ENCODE results near the gene OTUD5. TPM values are rescaled to one million over a fixed set of nuclear protein-coding genes. Genes with fewer than 3 reads are reported as not detected.

The OTUD5 gene
- polyA plus RNA-seq, 3 donors: 8.4 to 75.0 (median 12.4) TPM

DNA sequence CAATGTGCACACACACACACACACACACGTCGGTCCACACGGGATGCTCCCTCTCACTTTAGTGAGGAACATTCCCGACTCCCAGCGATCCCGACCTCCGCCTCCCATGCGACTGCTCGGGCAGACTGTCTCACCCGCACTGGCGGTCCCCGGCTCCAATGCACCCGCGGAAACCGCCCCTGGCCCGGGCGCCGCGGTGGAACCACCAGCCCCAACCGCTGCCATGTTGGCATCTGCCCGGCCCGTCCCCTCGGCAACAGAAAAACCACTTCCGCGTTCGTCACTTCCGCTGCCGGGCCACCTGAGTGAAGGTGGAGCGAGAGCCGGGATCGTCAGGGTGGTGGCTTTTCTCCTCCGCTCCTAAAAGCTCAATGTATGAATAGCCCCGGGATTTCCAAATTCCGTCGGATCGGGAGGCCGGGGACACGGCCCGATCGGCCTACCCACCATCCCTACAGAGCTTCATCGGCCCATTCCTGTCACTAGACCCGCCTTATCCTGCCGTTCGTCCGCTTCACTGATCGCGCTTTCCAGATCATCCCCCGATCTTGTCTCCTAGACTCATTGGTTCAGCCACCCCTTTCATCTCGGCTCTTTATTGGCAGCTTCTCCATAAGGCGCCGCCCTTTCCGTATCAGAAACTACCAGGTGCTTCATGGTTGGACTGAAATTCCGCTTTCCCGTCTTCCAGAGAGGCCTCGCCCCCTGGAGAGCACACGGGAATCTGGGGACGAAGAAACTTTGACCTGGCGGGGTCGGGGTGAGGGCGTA lies 45.8 kb downstream of the OTUD5 start, which contains the start of gene SLC35A2:
Gene SLC35A2 (minus strand): TSS at position 235 of the 771 bp plus-strand sequence. CDS start 10 bp downstream, at position 225.
- H3K9me3 Mint-ChIP-seq: peaks cover 0 to 5% (median 1%) of the 10 kb centered on the region in 7 donors
- peaks cover 0 to 13% (median 0%) of the 10 kb centered on the region in 3 donors for H3K27me3 Mint-ChIP-seq (ENCODE audit: low read depth in 3 of 3)
- no peaks in the 10 kb centered on the region for H3K9me3 ChIP-seq (replicated peaks in 1 of 2; ENCODE audit: control insufficient read depth in 1 of 2, insufficient read depth in 1 of 2, low read length in 2 of 2)
- peak within 1 kb of the TSS; percentile 64 for H2AFZ ChIP-seq (ENCODE audit: insufficient read depth, low read depth, low read length, poor library complexity, severe bottlenecking)
- TF ChIP-seq, protein P1, sequence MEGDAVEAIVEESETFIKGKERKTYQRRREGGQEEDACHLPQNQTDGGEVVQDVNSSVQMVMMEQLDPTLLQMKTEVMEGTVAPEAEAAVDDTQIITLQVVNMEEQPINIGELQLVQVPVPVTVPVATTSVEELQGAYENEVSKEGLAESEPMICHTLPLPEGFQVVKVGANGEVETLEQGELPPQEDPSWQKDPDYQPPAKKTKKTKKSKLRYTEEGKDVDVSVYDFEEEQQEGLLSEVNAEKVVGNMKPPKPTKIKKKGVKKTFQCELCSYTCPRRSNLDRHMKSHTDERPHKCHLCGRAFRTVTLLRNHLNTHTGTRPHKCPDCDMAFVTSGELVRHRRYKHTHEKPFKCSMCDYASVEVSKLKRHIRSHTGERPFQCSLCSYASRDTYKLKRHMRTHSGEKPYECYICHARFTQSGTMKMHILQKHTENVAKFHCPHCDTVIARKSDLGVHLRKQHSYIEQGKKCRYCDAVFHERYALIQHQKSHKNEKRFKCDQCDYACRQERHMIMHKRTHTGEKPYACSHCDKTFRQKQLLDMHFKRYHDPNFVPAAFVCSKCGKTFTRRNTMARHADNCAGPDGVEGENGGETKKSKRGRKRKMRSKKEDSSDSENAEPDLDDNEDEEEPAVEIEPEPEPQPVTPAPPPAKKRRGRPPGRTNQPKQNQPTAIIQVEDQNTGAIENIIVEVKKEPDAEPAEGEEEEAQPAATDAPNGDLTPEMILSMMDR (IDR thresholded peaks at IDR 0.05): no peak
- peaks cover 19% of the 10 kb centered on the region for H3K79me2 ChIP-seq (ENCODE audit: insufficient read depth, low read length)
- H3K27ac Mint-ChIP-seq: peak within 1 kb of the TSS; percentile 89 to 97 (median 93)
- H3K36me3 ChIP-seq (replicated peaks in 1 of 2; ENCODE audit: control insufficient read depth in 1 of 2, insufficient read depth in 2 of 2, low read length in 2 of 2): peaks cover 7 to 32% of the 10 kb centered on the region in 2 donors
- intact Hi-C loops (cut with micrococcal nuclease): loop anchor here (10.0 kb wide), 2 partner anchors 133 to 227 kb away; partner anchors contain the start of genes TFE3 (in 1 of the 2) and WAS (in 1 of the 2)
- WGBS (ENCODE audit: insufficient coverage): 2% methylated on average over 35 of the region's 60 CpGs
- H3K4me1 Mint-ChIP-seq: peaks cover 17% of the 10 kb centered on the region
- H3K36me3 Mint-ChIP-seq: peaks cover 21 to 28% of the 10 kb centered on the region in 2 donors
- peak; percentile 60 to 71 (median 62) for DNase-seq
- peak within 1 kb of the TSS; percentile 77 to 90 (median 86) for H3K4me3 ChIP-seq (replicated peaks in 1 of 3; ENCODE audit: low read depth in 2 of 3, low read length in 3 of 3)
- H4K20me1 ChIP-seq (ENCODE audit: insufficient read depth, low read length): no peaks in the 10 kb centered on the region
- peak within 1 kb of the TSS; percentile 66 for H3K9ac ChIP-seq (ENCODE audit: insufficient read depth, low read length, poor library complexity, severe bottlenecking)
- H3K4me3 Mint-ChIP-seq: peak within 1 kb of the TSS; percentile 89 to 93
- peaks cover 15 to 17% of the 10 kb centered on the region in 2 donors for H3K4me1 ChIP-seq (ENCODE audit: control insufficient read depth in 1 of 2, insufficient read depth in 2 of 2, low read length in 2 of 2)
- peak within 1 kb of the TSS; percentile 80 for H3K4me2 ChIP-seq (replicated peaks; ENCODE audit: extremely low read depth, low read length, poor library complexity, severe bottlenecking)
- no peaks in the 10 kb centered on the region for H3K27me3 ChIP-seq (ENCODE audit: control insufficient read depth in 2 of 2, insufficient read depth in 2 of 2, low read length in 2 of 2)
- H3K27ac ChIP-seq (ENCODE audit: low read depth in 1 of 2, low read length in 2 of 2): peak within 1 kb of the TSS; percentile 74 to 83

DNA sequence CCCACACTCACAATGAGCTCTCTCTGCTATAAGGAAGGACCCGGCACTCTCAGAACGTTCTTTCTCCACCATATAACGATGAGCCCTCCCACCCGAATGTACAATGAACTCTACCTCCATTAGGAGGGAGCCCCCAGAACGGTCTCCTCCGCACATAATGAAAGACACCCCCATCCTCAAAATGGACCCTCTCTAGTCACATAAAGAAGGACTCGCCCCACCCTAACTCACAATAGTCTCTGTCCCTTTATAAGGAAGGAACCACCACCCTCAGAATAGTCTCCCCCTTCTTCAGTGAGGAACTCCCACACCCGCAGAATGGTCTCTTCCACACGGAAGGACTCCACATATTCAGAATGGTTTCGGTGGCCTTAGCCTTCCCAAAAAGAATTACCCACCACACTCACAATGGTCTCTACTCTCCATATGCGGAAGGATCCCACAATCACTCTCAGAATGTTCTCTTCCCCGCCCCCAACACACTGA lies 46.4 kb downstream of the OTUD5 start:
- peak overlapping the region; percentile 64 for H2AFZ ChIP-seq (ENCODE audit: insufficient read depth, low read depth, low read length, poor library complexity, severe bottlenecking)
- intact Hi-C loops (cut with micrococcal nuclease): loop anchor here (10.0 kb wide), 2 partner anchors 134 to 226 kb away; partner anchors contain the start of genes TFE3 (in 1 of the 2) and WAS (in 1 of the 2)
- H3K4me3 ChIP-seq (replicated peaks in 1 of 3; ENCODE audit: low read depth in 2 of 3, low read length in 3 of 3): peak overlapping the region; percentile 77 to 90 (median 86)
- Mint-ChIP-seq H3K9me3 (peaks cover 0 to 5% (median 1%) of the 10 kb centered on the region in 7 donors), H3K36me3 (peaks cover 21 to 32% of the 10 kb centered on the region in 2 donors), H3K4me1 (peaks cover 17% of the 10 kb centered on the region), H3K27me3 (ENCODE audit: low read depth in 3 of 3) (peaks cover 0 to 13% (median 0%) of the 10 kb centered on the region in 3 donors), H3K4me3 (peak overlapping the region; percentile 89 to 93), H3K27ac (peak overlapping the region; percentile 89 to 97 (median 93))
- WGBS (ENCODE audit: insufficient coverage): 0% methylated on average over 4 of the region's 12 CpGs
- H3K36me3 ChIP-seq (replicated peaks in 1 of 2; ENCODE audit: control insufficient read depth in 1 of 2, insufficient read depth in 2 of 2, low read length in 2 of 2): peaks cover 10 to 38% of the 10 kb centered on the region in 2 donors
- TF ChIP-seq, protein P1 (IDR thresholded peaks at IDR 0.05): no peak
- peak overlapping the region; percentile 66 for H3K9ac ChIP-seq (ENCODE audit: insufficient read depth, low read length, poor library complexity, severe bottlenecking)
- no peaks in the 10 kb centered on the region for H3K9me3 ChIP-seq (replicated peaks in 1 of 2; ENCODE audit: control insufficient read depth in 1 of 2, insufficient read depth in 1 of 2, low read length in 2 of 2)
- H3K4me1 ChIP-seq (ENCODE audit: control insufficient read depth in 1 of 2, insufficient read depth in 2 of 2, low read length in 2 of 2): peaks cover 15 to 17% of the 10 kb centered on the region in 2 donors
- peak overlapping the region; percentile 74 to 83 for H3K27ac ChIP-seq (ENCODE audit: low read depth in 1 of 2, low read length in 2 of 2)
- H4K20me1 ChIP-seq (ENCODE audit: insufficient read depth, low read length): no peaks in the 10 kb centered on the region
- peak; percentile 24 to 51 (median 36) for DNase-seq
- peaks cover 17% of the 10 kb centered on the region for H3K79me2 ChIP-seq (ENCODE audit: insufficient read depth, low read length)
- no peaks in the 10 kb centered on the region for H3K27me3 ChIP-seq (ENCODE audit: control insufficient read depth in 2 of 2, insufficient read depth in 2 of 2, low read length in 2 of 2)
- H3K4me2 ChIP-seq (replicated peaks; ENCODE audit: extremely low read depth, low read length, poor library complexity, severe bottlenecking): peak overlapping the region; percentile 80

Data from CD14-positive monocyte (primary cell).